SHP77 treated with DMSO at 0.1 percent for 48 hours (cell line): ENCODE measurements around the gene HSPB8.
"Not testable (repeated sequence)": the region's sequence is repeated elsewhere in the genome, so short reads cannot be mapped to it uniquely, and the experiment has no call there.

Experiments used
- DNase-seq: peaks from one replicate; lab custom pipeline; 2025; lab: John Stamatoyannopoulos, UW

The HSPB8 gene

GRCh38 chr12:119206348-119207062 is 27.8 kb downstream of the HSPB8 start:
- no peak for DNase-seq

DNA sequence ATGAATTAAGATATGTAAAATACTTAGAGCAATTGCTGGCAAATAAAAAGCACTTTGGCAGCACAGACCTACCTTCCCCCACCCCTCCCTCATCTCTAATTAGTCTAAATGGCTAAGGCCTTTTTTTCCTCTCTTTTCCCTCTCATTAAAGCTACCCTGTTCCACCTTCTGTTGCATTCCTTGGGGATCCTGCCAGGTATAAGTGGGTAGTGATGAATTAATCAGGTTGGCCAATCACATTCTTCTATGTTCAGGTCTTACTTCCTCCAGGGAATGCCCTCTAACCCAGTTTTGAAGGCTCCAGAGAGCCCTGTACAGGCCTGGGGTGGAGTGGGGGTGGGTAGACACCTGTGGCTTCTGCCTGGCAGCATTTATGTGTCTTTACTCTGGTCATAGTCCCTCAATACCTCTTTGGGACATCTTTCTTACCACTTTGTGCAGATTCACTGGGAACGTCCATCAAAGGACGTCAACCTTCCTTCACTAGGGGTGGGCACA is 28.4 kb downstream of the HSPB8 start:
- no peak for DNase-seq

- no peak for DNase-seq
Observed at GRCh38 chr12:119208626-119209061, 29.9 kb downstream of the HSPB8 start.

DNA sequence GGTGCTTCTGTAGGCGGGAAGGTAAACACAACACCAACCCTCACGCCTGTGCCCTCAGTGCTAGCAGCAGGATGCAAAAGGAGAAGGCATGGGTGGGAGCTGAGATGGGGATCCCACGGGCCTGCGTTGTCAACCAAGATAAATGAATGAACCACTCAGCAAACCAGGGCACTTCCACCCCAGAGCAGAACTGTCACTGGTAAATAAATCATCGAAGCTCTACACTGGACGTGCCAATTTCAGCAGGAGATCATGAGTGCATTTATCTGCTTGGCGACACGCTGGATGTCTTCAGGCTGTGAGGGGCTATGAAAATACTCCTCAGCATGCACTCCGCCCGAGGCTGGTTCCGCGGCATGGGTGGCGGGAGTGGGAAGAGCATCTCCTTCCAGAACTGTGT is 33.2 kb downstream of the HSPB8 start:
- DNase-seq, result no peak

GRCh38 chr12:119216084-119216483 is 37.4 kb downstream of the HSPB8 start:
- DNase-seq, result no peak

DNA sequence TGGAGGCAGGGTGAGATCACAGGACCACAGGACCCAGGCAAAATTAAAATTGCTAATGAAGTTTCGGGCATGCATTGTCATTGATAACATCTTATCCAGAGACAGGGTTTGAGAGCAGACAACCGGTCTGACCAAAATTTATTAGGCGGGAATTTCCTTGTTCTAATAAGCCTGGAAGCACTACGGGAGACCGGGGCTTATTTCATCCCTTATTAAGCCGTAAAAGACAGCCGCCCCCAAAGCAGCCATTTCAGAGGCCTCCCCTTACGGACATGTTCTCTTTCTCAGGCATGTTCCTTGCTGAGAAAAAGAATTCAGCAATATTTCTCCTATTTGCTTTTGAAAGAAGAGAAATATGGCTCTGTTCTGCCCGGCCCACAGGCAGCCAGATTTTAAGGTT is 40.1 kb downstream of the HSPB8 start:
- DNase-seq, result not testable (repeated sequence)

DNA sequence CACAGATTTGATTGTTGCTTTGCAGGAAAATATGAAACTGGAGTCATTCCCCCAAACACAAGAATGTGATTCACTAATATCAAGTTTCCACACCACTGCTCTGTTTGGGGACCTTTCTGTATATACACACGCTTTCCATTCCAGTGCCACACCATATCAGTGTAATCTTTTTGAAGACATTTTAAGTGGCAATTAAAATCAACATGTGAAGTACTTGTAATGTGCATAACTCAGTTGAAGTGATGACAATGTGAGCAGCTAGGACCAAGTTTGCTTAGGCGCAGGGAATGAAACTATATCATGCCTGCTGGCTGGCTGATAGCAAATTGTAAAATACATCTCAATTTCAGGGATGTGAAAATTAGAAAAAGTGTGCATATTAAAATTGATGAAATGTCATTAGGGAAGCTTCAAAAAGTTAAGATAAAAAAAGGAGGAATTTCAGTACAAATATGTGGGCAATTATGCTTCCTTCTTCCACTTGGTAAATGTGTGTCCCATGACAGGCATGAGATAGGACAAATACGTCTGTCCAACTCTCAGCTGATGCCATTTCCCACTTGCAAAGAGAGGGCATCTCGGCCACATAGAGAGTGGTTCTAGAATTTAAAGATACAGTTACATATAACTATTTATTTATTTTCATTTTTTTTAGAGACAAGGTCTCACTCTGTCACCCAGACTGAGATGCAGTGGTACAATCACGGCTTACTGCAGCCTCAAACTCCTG is 43.7 kb downstream of the HSPB8 start:
- no peak for DNase-seq

DNA sequence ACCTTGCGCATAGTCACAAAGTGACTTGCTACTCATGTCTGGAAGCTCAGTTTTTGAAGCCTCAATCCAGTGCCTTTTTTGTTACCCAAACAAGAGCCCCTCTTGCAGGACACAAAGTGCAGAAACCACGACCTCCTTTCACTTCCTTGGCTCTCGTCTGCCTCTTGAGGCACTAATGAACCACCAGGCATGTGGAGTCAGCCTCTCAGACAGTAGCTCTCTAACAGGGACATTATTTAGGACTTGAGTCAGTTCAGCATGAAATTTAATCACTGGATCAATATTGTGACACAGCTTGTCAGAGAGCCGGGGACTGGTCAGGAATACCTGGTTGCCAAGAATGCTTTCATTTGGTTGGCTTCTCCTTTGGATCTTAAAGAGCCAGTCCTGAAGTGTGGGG is 46.7 kb downstream of the HSPB8 start:
- DNase-seq, result no peak

GRCh38 chr12:119227292-119227691 is 48.6 kb downstream of the HSPB8 start:
- no peak for DNase-seq

- DNase-seq, result no peak
Observed at GRCh38 chr12:119229205-119229604, 50.5 kb downstream of the HSPB8 start.

DNA sequence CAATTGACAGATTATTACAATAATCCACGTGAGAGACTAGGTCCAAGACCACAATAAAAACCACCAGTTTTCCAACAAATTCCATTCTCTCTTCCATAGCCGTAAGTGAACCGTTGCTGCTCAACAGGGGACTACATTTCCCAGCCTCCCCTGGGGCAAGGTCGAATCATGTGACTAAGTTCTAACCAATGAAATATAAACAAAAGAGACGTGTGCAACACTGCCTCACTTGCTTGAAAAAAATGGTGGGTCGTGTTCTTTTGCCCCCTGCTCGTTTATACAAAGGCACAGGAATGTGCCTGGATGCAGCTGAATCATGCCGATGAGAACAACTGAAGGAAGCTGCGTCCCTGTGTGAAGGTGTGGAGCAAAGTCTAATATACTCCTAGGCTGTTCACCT is 51.1 kb downstream of the HSPB8 start:
- no peak for DNase-seq

GRCh38 chr12:119230807-119231206 is 52.1 kb downstream of the HSPB8 start:
- DNase-seq, result no peak

- no peak for DNase-seq
Observed at GRCh38 chr12:119231774-119232173, 53.0 kb downstream of the HSPB8 start.

DNA sequence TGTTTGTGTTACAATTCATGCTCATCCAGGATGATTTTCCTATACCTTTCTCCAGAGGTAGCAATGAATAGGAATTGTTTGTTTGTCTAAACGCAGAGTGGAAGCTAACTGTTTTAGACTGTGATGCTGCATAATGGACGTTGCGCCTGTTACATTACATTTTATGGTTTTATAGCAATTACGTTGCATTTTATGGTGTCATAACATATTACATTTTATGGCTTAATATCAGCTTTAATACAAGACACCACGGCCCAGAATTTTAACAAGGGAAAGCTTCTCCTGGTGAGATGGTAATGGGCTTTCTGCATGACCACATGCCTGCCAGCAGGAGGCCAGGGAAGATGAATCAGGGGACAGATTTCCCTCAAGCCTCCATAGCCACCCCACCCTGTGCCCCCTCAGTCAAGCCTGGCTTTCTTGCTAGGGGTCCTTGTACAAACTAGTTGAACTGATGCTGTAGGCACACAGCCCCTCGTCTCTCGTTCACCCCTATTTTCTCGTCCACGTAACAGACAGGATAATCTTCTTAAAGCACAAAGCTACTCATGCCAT is 56.5 kb downstream of the HSPB8 start:
- no peak for DNase-seq

GRCh38 chr12:119236372-119236771 is 57.6 kb downstream of the HSPB8 start:
- no peak for DNase-seq

- DNase-seq, result no peak
Observed at GRCh38 chr12:119239040-119239439, 60.3 kb downstream of the HSPB8 start.

GRCh38 chr12:119241049-119241448 is 62.3 kb downstream of the HSPB8 start:
- no peak for DNase-seq

- DNase-seq, result no peak
Observed at GRCh38 chr12:119241580-119242169, 62.9 kb downstream of the HSPB8 start.
